Stimulated activated CD4-positive, alpha-beta T cell treated with anti-CD3 and anti-CD28 coated beads, Interleukin-12 subunit alpha, Interleukin-12 subunit beta, amount 100 ng/mL, for 24 hours (primary cell): ENCODE data around the gene SHB.

Experiments used
- DNase-seq, 2 experiments: peaks; one replicate each; pipeline ENCODE4 v3.0.0-alpha.2; 2020; ENCODE audit warnings: low read depth in 2 of 2

Gene SHB

GRCh38 chr9:37989701-37990100, 79.3 kb downstream of the SHB start:
- no peak for DNase-seq

- DNase-seq = no peak
Measured at GRCh38 chr9:37988602-37989001, 80.4 kb downstream of the SHB start.

GRCh38 chr9:37988041-37988440, 81.0 kb downstream of the SHB start:
- no peak for DNase-seq

- no peak for DNase-seq
Measured at GRCh38 chr9:37987467-37987981, 81.5 kb downstream of the SHB start.

- no peak for DNase-seq
Measured at GRCh38 chr9:37986771-37987258, 82.2 kb downstream of the SHB start.

- DNase-seq = no peak
Measured at GRCh38 chr9:37986001-37986400, 83.0 kb downstream of the SHB start.

GRCh38 chr9:37984672-37985611, 84.1 kb downstream of the SHB start:
- DNase-seq = no peak

GRCh38 chr9:37984278-37984671, 84.8 kb downstream of the SHB start:
- DNase-seq = no peak

GRCh38 chr9:37983381-37984067, 85.5 kb downstream of the SHB start:
- DNase-seq = no peak

- DNase-seq = no peak
Measured at GRCh38 chr9:37979844-37980243, 89.2 kb downstream of the SHB start.

GRCh38 chr9:37978983-37979382, 90.0 kb downstream of the SHB start:
- DNase-seq = no peak

- DNase-seq = no peak
Measured at GRCh38 chr9:37978481-37978864, 90.6 kb downstream of the SHB start.

GRCh38 chr9:37977851-37978480, 91.1 kb downstream of the SHB start:
- no peak for DNase-seq

- no peak for DNase-seq
Measured at GRCh38 chr9:37976714-37977477, 92.1 kb downstream of the SHB start.

GRCh38 chr9:37975639-37976038, 93.4 kb downstream of the SHB start:
- no peak for DNase-seq

GRCh38 chr9:37974506-37975173, 94.4 kb downstream of the SHB start:
- DNase-seq = no peak

- DNase-seq = no peak
Measured at GRCh38 chr9:37972351-37972848, 96.6 kb downstream of the SHB start.

- DNase-seq = no peak
Measured at GRCh38 chr9:37971691-37972090, 97.3 kb downstream of the SHB start.

GRCh38 chr9:37971108-37971459, 97.9 kb downstream of the SHB start:
- DNase-seq = no peak

- no peak for DNase-seq
Measured at GRCh38 chr9:37970301-37971107, 98.5 kb downstream of the SHB start.
